GM12865 (cell line): ENCODE measurements around the gene PTBP3.

Source experiments
- DNase-seq: peaks from one replicate; pipeline ENCODE4 v3.0.0; 2010; ENCODE audit warnings: low read depth
- H3K4me3 ChIP-seq: 2 replicates; pipeline ENCODE4 v1.5.1; 2011; ENCODE audit warnings: mild to moderate bottlenecking, low read depth, low read length, control low read depth
- TF ChIP-seq, protein P1 (sequence below): IDR thresholded peaks from 2 replicates; pipeline ENCODE4 v1.5.1; 2011; ENCODE audit warnings: low read length, control low read depth, low read depth, inconsistent platforms; ENCODE audit not compliant: insufficient read depth; ENCODE audit errors: missing control alignments

The PTBP3 gene

GRCh38 chr9:112348257-112349007, 15.0 kb upstream of the PTBP3 start:
- H3K4me3 ChIP-seq = no peak overlapping the region
- DNase-seq = no peak
- TF ChIP-seq, protein P1, sequence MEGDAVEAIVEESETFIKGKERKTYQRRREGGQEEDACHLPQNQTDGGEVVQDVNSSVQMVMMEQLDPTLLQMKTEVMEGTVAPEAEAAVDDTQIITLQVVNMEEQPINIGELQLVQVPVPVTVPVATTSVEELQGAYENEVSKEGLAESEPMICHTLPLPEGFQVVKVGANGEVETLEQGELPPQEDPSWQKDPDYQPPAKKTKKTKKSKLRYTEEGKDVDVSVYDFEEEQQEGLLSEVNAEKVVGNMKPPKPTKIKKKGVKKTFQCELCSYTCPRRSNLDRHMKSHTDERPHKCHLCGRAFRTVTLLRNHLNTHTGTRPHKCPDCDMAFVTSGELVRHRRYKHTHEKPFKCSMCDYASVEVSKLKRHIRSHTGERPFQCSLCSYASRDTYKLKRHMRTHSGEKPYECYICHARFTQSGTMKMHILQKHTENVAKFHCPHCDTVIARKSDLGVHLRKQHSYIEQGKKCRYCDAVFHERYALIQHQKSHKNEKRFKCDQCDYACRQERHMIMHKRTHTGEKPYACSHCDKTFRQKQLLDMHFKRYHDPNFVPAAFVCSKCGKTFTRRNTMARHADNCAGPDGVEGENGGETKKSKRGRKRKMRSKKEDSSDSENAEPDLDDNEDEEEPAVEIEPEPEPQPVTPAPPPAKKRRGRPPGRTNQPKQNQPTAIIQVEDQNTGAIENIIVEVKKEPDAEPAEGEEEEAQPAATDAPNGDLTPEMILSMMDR = no peak

DNA sequence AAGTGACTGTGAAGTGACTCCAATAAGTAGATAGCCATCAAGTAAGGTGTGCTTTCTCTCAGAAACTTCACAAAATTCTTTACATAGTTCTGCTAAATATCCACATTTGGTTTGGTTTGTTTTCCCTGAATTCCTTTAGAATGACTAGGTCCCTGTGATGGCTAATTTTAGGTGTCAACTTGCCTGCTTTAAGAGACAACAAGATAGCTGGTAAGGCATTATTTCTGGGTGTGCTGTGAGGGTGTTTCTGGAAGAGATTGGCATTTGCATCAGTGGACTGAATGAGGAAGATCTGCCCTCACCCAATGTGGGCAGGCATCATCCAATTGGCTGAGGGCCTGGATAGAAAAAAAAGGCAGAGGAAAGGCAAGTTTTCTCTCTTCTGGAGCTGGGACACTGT, 8.3 kb upstream of the PTBP3 start:
- TF ChIP-seq, protein P1 = no peak
- H3K4me3 ChIP-seq = no peak overlapping the region
- no peak for DNase-seq

DNA sequence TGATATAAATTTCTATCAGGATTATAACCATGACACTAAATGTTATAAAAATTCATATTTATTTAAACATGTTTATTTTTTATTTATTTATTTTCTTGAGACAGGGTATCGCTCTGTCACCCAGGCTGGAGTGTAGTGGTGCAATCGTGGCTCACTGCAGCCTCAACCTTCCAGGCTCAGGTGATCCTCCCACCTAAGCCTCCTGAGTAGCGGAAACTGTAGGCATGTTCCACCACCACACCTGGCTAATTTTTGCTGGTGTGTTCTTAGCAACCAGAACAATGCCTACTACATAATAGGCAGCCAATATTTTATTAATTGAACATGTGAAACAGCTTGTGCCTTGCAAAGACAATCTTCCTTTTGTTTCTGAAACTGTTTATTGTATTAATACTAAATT, 6.5 kb upstream of the PTBP3 start:
- H3K4me3 ChIP-seq = no peak overlapping the region
- no peak for DNase-seq
- TF ChIP-seq, protein P1 = no peak

DNA sequence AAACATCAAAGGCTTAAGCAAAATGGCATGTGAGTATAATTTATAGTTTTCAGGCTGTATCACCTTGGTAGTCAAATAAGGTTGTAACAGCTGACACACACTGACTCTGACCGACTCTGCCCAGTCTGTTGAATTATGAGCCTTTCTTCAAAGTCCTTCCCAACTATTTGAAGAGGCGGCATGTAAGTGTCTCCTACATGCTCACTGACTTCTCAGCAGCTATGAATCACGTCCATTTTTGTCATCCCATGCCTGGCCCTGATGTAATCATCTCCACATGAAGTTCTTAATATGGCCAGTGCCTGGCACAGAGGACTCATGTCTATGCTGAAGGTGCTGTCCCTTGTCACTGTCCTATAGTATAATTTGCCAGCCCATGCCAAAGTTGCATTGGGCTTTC, 5.1 kb upstream of the PTBP3 start:
- DNase-seq = no peak
- TF ChIP-seq, protein P1 = no peak
- no peak overlapping the region for H3K4me3 ChIP-seq

- DNase-seq = no peak
- no peak overlapping the region for H3K4me3 ChIP-seq
- TF ChIP-seq, protein P1 = no peak
Observed at GRCh38 chr9:112337547-112337946, 4.1 kb upstream of the PTBP3 start.

- peak; percentile 74 for DNase-seq
- peak overlapping the region; percentile 95 for H3K4me3 ChIP-seq
- TF ChIP-seq, protein P1 = no peak
Observed at GRCh38 chr9:112334432-112334841, 1.0 kb upstream of the PTBP3 start.
